K562 (cell line): ENCODE data around the gene MYO15B. TPM values are rescaled to one million over a fixed set of nuclear protein-coding genes. Genes with fewer than 3 reads are reported as not detected.
A peak's percentile ranks its signal among the peaks of the same experiment; 100 is the strongest.

Experiments
- ATAC-seq: fragments of 200-7000 bp; cut with Tn5 transposase; 3 replicates; pipeline ENCODE4 v1.9.1; 2020; ENCODE audit warnings: moderate library complexity
- BruUV-seq: library from RNA; stranded (reverse); fragments of 400-500 nt; replicated peaks from 2 replicates; lab custom pipeline; 2021; lab: Mats Ljungman, UMichigan
- CTCF ChIA-PET: fragments of 300-600 bp; formaldehyde crosslinking; extraction: SDS; loops from one replicate; lab custom pipeline; 2021; ENCODE audit warnings: low intra/inter-chr PET ratio; lab: Yijun Ruan, JAX
- POLR2A ChIA-PET: fragments of 300-600, 350-650 bp; sonication (Branson Sonifier 250); formaldehyde crosslinking; extraction: SDS; loops from one replicate; lab custom pipeline; 2021; ENCODE audit warnings: antibody characterized with exemption, inconsistent platforms; lab: Yijun Ruan, JAX
- DNase-seq, 4 experiments: peaks; one replicate each; pipeline versions ENCODE4 v3.0.0 to v3.0.0-alpha.2; 2011 to 2018; ENCODE audit warnings: low spot score in 3 of 4, mixed read lengths in 3 of 4; ENCODE audit errors: extremely low read depth in 1 of 4
- FAIRE-seq: peaks from 2 replicates; lab custom pipeline; 2011; peaks lifted over from hg19 to GRCh38; lab: Jason Lieb, UNC
- H2AFZ ChIP-seq: 2 replicates; pipeline ENCODE4 v1.6.0; 2011; ENCODE audit warnings: low read depth, low read length, control low read depth, inconsistent platforms
- H3K27ac ChIP-seq: fragments of 200-600 bp; 3 replicates; pipeline ENCODE4 v1.8.0; 2011; ENCODE audit warnings: low read depth, mild to moderate bottlenecking, control low read depth, inconsistent platforms, low read length, moderate library complexity, mixed read lengths; ENCODE audit errors: extremely low read depth
- H3K27me3 ChIP-seq, 2 experiments: fragments of 300-600 bp in 1 of 2; 2 replicates in 1 of 2; 3 replicates in 1 of 2; pipeline versions ENCODE4 v1.6.0 to v1.8.0; 2011; ENCODE audit warnings: inconsistent platforms in 2 of 2, low read length in 2 of 2, mild to moderate bottlenecking in 1 of 2, mixed read lengths in 1 of 2, moderate library complexity in 1 of 2; ENCODE audit not compliant: control insufficient read depth in 2 of 2, insufficient read depth in 2 of 2
- H3K36me3 ChIP-seq: fragments of 300-600 bp; 3 replicates; pipeline ENCODE4 v1.8.0; 2011; ENCODE audit warnings: mild to moderate bottlenecking, low read length, inconsistent platforms; ENCODE audit not compliant: control insufficient read depth, insufficient read depth
- H3K4me1 ChIP-seq, 2 experiments: fragments of 200-600 bp in 1 of 2; replicated peaks in 1 of 2; 2 replicates in 1 of 2; 3 replicates in 1 of 2; pipeline versions ENCODE4 v1.5.1 to v1.8.0; 2011; ENCODE audit warnings: inconsistent platforms in 2 of 2, low read length in 2 of 2, mild to moderate bottlenecking in 1 of 2, mixed read lengths in 1 of 2, moderate library complexity in 1 of 2; ENCODE audit not compliant: control insufficient read depth in 2 of 2, insufficient read depth in 2 of 2
- H3K4me2 ChIP-seq: 2 replicates; pipeline ENCODE4 v1.6.1; 2011; ENCODE audit warnings: low read length, control low read depth, inconsistent platforms, mixed read lengths; ENCODE audit not compliant: insufficient read depth
- H3K4me3 ChIP-seq: fragments of 200-600 bp; sonication (generic), shearing (Covaris generic); 2 replicates; pipeline ENCODE4 v1.5.1; 2016; ENCODE audit warnings: control low read depth, inconsistent platforms
- H3K79me2 ChIP-seq: fragments of 200-600 bp; 3 replicates; pipeline ENCODE4 v1.8.0; 2011; ENCODE audit warnings: low read length, inconsistent platforms; ENCODE audit not compliant: control insufficient read depth, insufficient read depth
- H3K9ac ChIP-seq, 2 experiments: 2 replicates each; pipeline versions ENCODE4 v1.6.0 to v1.6.1; 2011; ENCODE audit warnings: low read depth in 2 of 2, low read length in 2 of 2, control low read depth in 1 of 2, inconsistent platforms in 1 of 2, mild to moderate bottlenecking in 1 of 2, mixed read lengths in 1 of 2; ENCODE audit not compliant: insufficient read depth in 1 of 2
- H3K9me1 ChIP-seq: one replicate; pipeline ENCODE4 v1.6.0; 2011; ENCODE audit warnings: inconsistent platforms, mild to moderate bottlenecking, low read length, moderate library complexity; ENCODE audit not compliant: control insufficient read depth, insufficient read depth
- H3K9me3 ChIP-seq: replicated peaks from 2 replicates; pipeline ENCODE4 v1.5.1; 2011; ENCODE audit warnings: low read depth, low read length, inconsistent platforms; ENCODE audit not compliant: control insufficient read depth, insufficient read depth
- H4K20me1 ChIP-seq: replicated peaks from 2 replicates; pipeline ENCODE4 v1.6.1; 2011; ENCODE audit warnings: low read length, inconsistent platforms, mixed read lengths; ENCODE audit not compliant: control insufficient read depth, insufficient read depth
- CBFB ChIP-seq: sonication (generic); formaldehyde crosslinking; IDR thresholded peaks from 2 replicates; pipeline ENCODE4 v1.4.0; 2020; ENCODE audit warnings: mild to moderate bottlenecking, missing genetic modification reagents
- PHB ChIP-seq: fragments of 250-450 bp; sonication (Bioruptor Pico); IDR thresholded peaks from 2 replicates; pipeline ENCODE4 v1.5.0; 2021
- ZBTB40 ChIP-seq, 2 experiments: fragments of 450-650 bp in 1 of 2; sonication (generic) in 1 of 2; formaldehyde crosslinking in 1 of 2; IDR thresholded peaks; 2 replicates each; pipeline versions ENCODE4 v1.7.1 to v1.9.0; 2016 to 2022; ENCODE audit warnings: inconsistent platforms in 1 of 2, mild to moderate bottlenecking in 1 of 2, missing genetic modification reagents in 1 of 2
- ZNF217 ChIP-seq: sonication (generic); formaldehyde crosslinking; IDR thresholded peaks from 2 replicates; pipeline ENCODE4 v1.8.0; 2022; ENCODE audit warnings: mild to moderate bottlenecking, missing genetic modification reagents
- ZNF277 ChIP-seq: fragments of 250-450 bp; sonication (Bioruptor Pico); IDR thresholded peaks from 2 replicates; pipeline ENCODE4 v1.8.0; 2022; ENCODE audit warnings: inconsistent platforms, mild to moderate bottlenecking, moderate library complexity, borderline replicate concordance
- ZNF311 ChIP-seq: fragments of 250-450 bp; sonication (Bioruptor Pico); IDR thresholded peaks from 2 replicates; pipeline ENCODE4 v1.4.0; 2020; ENCODE audit warnings: mild to moderate bottlenecking, moderate library complexity
- ZNF41 ChIP-seq: fragments of 250-450 bp; sonication (Bioruptor Pico); conservative IDR thresholded peaks from 2 replicates; pipeline ENCODE4 v1.4.0; 2020; ENCODE audit warnings: mild to moderate bottlenecking
- ZNF436 ChIP-seq: fragments of 250-450, 450-650 bp; sonication (Bioruptor Pico); formaldehyde crosslinking; IDR thresholded peaks from 2 replicates; pipeline ENCODE4 v1.7.0; 2020; ENCODE audit warnings: mild to moderate bottlenecking
- WGBS: fragments of 100-300 bp; shearing (Covaris generic); methylation state at CpG from one replicate; pipeline ENCODE4 v1.1.6; 2016; ENCODE audit warnings: low coverage, mixed read lengths; ENCODE audit not compliant: insufficient coverage; ENCODE audit errors: missing lambda C conversion rate; 5-methylcytosine and 5-hydroxymethylcytosine counted together
- in situ Hi-C: fragments of 300-500 bp; cut with MboI; formaldehyde crosslinking; loops from 4 replicates; pipeline ENCODE4 v1.15.0; 2018; ENCODE audit warnings: inconsistent platforms, mixed read lengths
- intact Hi-C: fragments of 100-400 bp; cut with micrococcal nuclease; formaldehyde crosslinking; loops from 2 replicates; pipeline ENCODE4 v1.14.2; 2022
- polyA plus RNA-seq, 8 experiments: library from polyadenylated mRNA; depleted of rRNA in 4 of 8; stranded (reverse) in 5 of 8; unstranded in 3 of 8; fragments of >200 nt; fragmentation: Nextera tagmentation in 2 of 8; fragmentation: Illumina TruSeq in 1 of 8; extraction: Ambion mirVana in 2 of 8; extraction: Trizol in 1 of 8; gene quantifications; 2 replicates each; pipeline versions ENCODE4 v1.2.1 to v1.2.3, GENCODE V29; 2011 to 2014; ENCODE audit warnings: inconsistent platforms in 1 of 8, missing spikeins in 1 of 8
- total RNA-seq, 7 experiments: library from RNA; depleted of rRNA in 6 of 7; stranded (reverse); fragments of >200 nt in 6 of 7; fragmentation: Illumina TruSeq in 2 of 7; extraction: Trizol in 2 of 7; gene quantifications; 2 replicates each; pipeline versions ENCODE4 v1.2.1 to v1.2.3, GENCODE V29; 2011 to 2021; ENCODE audit warnings: low replicate concordance in 1 of 7

Gene MYO15B
- total and polyA plus RNA-seq, 9 of the 15 experiments (the other 6 are each of a cell fraction or from before 2014, with no cell fraction given) = 0.05 to 3.1 (median 0.83) TPM; not detected in 2

GRCh38 chr17:75552425-75553294 is 34.9 kb upstream of the MYO15B start:
- H2AFZ ChIP-seq = no peak overlapping the region
- H3K9ac ChIP-seq = peak overlapping the region in 1 of 2 experiments; percentile 87; a peak in 2 of 4 replicates
- TF ChIP-seq CBFB (CRISPR knock-in tag) (no peak), ZNF311 (no peak), ZBTB40 (IDR thresholded peaks at IDR 0.05) (no peak), ZBTB40 (CRISPR knock-in tag; IDR thresholded peaks at IDR 0.05) (no peak), ZNF436 (CRISPR knock-in tag) (no peak), PHB (no peak), ZNF41 (CRISPR knock-in tag) (no peak), ZNF277 (CRISPR knock-in tag) (no peak), ZNF217 (CRISPR knock-in tag) (no peak)
- TF ChIP-seq, all 486 proteins: peak for 0
- ChIA-PET CTCF (no interaction called here), POLR2A (interaction anchor here (0.5 to 1.9 kb wide), 5 partner anchors 12 to 248 kb away, joined by 3 to 5 read pairs (median 4); no protein-coding TSS in a partner anchor)
- DNase-seq (no peak), ATAC-seq (no peak), FAIRE-seq (peak; percentile 54)
- Histone ChIP-seq H4K20me1 (no peaks in the 10 kb centered on the region), H3K9me1 (no peaks in the 10 kb centered on the region), H3K4me1 (peaks cover 16 to 45% of the 10 kb centered on the region in 2 experiments), H3K79me2 (no peaks in the 10 kb centered on the region), H3K4me3 (no peak overlapping the region), H3K36me3 (no peaks in the 10 kb centered on the region), H3K27ac (no peak overlapping the region), H3K4me2 (no peak overlapping the region), H3K9me3 (no peaks in the 10 kb centered on the region), H3K27me3 (no peaks in the 10 kb centered on the region)
- BruUV-seq = no TSS peak
- in situ Hi-C loops (no loop called here), intact Hi-C loops (no loop called here)
- WGBS = 69% methylated on average over 14 of the region's 14 CpGs
